ENCODE measurements around the gene LSM7.

DNA sequence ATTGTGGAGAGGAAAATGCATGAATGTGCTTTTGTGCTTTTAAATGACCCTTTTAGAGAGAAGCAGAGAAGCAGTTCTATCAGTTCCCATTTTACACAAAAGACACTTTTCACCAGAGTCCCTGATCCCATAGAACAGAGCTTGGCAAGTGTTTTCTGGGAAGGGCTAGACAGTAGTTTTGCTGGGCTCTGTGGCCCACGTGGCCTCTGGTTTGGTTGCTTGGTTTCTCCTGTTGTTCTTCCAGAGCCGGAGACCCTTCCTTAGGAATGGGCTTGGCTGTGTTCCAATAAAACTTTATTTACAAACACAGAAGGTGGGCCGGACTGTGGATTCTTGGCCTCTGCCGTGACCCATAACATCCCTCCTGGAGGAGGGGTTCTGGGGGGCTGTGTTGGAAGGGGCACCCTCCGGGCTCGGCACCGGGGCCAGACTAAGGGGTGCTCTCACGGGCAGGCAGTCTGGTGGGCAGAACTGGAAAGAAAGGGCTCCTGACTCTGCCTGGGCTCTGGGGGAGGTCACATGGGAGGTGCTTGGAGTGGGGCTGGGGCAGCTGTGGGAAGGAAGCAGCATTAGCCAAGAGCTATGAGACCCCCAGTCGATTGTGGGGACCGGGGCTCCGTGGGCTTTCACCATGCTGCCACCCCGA, 3.3 kb upstream of the LSM7 start:
- TF ChIP-seq, protein P1, sequence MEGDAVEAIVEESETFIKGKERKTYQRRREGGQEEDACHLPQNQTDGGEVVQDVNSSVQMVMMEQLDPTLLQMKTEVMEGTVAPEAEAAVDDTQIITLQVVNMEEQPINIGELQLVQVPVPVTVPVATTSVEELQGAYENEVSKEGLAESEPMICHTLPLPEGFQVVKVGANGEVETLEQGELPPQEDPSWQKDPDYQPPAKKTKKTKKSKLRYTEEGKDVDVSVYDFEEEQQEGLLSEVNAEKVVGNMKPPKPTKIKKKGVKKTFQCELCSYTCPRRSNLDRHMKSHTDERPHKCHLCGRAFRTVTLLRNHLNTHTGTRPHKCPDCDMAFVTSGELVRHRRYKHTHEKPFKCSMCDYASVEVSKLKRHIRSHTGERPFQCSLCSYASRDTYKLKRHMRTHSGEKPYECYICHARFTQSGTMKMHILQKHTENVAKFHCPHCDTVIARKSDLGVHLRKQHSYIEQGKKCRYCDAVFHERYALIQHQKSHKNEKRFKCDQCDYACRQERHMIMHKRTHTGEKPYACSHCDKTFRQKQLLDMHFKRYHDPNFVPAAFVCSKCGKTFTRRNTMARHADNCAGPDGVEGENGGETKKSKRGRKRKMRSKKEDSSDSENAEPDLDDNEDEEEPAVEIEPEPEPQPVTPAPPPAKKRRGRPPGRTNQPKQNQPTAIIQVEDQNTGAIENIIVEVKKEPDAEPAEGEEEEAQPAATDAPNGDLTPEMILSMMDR (IDR thresholded peaks at IDR 0.05; ENCODE audit: low read length): no peak
- no peak for TF ChIP-seq EZH2 (IDR thresholded peaks at IDR 0.05; ENCODE audit: borderline replicate concordance, low read length)

All from OCI-LY1 (cell line).